Measurements from ENCODE around the gene CSPG5.

Gene CSPG5

GRCh38 chr3:47580481-47580880 lies 1.8 kb upstream of the CSPG5 start:
- H3K36me3 ChIP-seq (ENCODE audit: control insufficient read depth, insufficient read depth, low read length), result no peaks in the 10 kb centered on the region
- H3K9ac ChIP-seq (ENCODE audit: low read length), result no peak overlapping the region
- no peak overlapping the region for H3K4me3 ChIP-seq (ENCODE audit: low read length)
- H3K27me3 ChIP-seq (ENCODE audit: control insufficient read depth, insufficient read depth, low read length), result peaks cover 2% of the 10 kb centered on the region
- H3K27ac ChIP-seq (ENCODE audit: low read depth, low read length), result no peak overlapping the region
- H3K4me1 ChIP-seq (ENCODE audit: control insufficient read depth, insufficient read depth, low read length), result peaks cover 2% of the 10 kb centered on the region

- Histone ChIP-seq H3K9ac (ENCODE audit: low read length) (no peak overlapping the region), H3K27ac (ENCODE audit: low read depth, low read length) (no peak overlapping the region), H3K27me3 (ENCODE audit: control insufficient read depth, insufficient read depth, low read length) (peaks cover 2% of the 10 kb centered on the region), H3K36me3 (ENCODE audit: control insufficient read depth, insufficient read depth, low read length) (no peaks in the 10 kb centered on the region), H3K4me1 (ENCODE audit: control insufficient read depth, insufficient read depth, low read length) (peaks cover 2% of the 10 kb centered on the region), H3K4me3 (ENCODE audit: low read length) (no peak overlapping the region)
These were observed 1.2 kb upstream of the CSPG5 start for GRCh38 chr3:47579875-47580274.

GRCh38 chr3:47578119-47578632 lies 489 bp downstream of the CSPG5 start:
- Histone ChIP-seq H3K9ac (ENCODE audit: low read length) (no peak overlapping the region), H3K4me3 (ENCODE audit: low read length) (peak overlapping the region; percentile 59), H3K36me3 (ENCODE audit: control insufficient read depth, insufficient read depth, low read length) (no peaks in the 10 kb centered on the region), H3K4me1 (ENCODE audit: control insufficient read depth, insufficient read depth, low read length) (peaks cover 2% of the 10 kb centered on the region), H3K27ac (ENCODE audit: low read depth, low read length) (no peak overlapping the region), H3K27me3 (ENCODE audit: control insufficient read depth, insufficient read depth, low read length) (peaks cover 2% of the 10 kb centered on the region)

GRCh38 chr3:47577583-47578118 lies 1.0 kb downstream of the CSPG5 start:
- H3K27me3 ChIP-seq (ENCODE audit: control insufficient read depth, insufficient read depth, low read length), result peaks cover 2% of the 10 kb centered on the region
- H3K4me3 ChIP-seq (ENCODE audit: low read length), result peak overlapping the region; percentile 59
- no peak overlapping the region for H3K27ac ChIP-seq (ENCODE audit: low read depth, low read length)
- no peak overlapping the region for H3K9ac ChIP-seq (ENCODE audit: low read length)
- H3K36me3 ChIP-seq (ENCODE audit: control insufficient read depth, insufficient read depth, low read length), result no peaks in the 10 kb centered on the region
- peaks cover 2% of the 10 kb centered on the region for H3K4me1 ChIP-seq (ENCODE audit: control insufficient read depth, insufficient read depth, low read length)

GRCh38 chr3:47573190-47574172 lies 5.2 kb downstream of the CSPG5 start:
- H3K36me3 ChIP-seq (ENCODE audit: control insufficient read depth, insufficient read depth, low read length), result no peaks in the 10 kb centered on the region
- no peak overlapping the region for H3K9ac ChIP-seq (ENCODE audit: low read length)
- no peaks in the 10 kb centered on the region for H3K27me3 ChIP-seq (ENCODE audit: control insufficient read depth, insufficient read depth, low read length)
- H3K27ac ChIP-seq (ENCODE audit: low read depth, low read length), result no peak overlapping the region
- peaks cover 2% of the 10 kb centered on the region for H3K4me1 ChIP-seq (ENCODE audit: control insufficient read depth, insufficient read depth, low read length)
- H3K4me3 ChIP-seq (ENCODE audit: low read length), result no peak overlapping the region

GRCh38 chr3:47571391-47572175 lies 7.1 kb downstream of the CSPG5 start:
- H3K27ac ChIP-seq (ENCODE audit: low read depth, low read length), result no peak overlapping the region
- no peak overlapping the region for H3K9ac ChIP-seq (ENCODE audit: low read length)
- H3K36me3 ChIP-seq (ENCODE audit: control insufficient read depth, insufficient read depth, low read length), result no peaks in the 10 kb centered on the region
- H3K4me3 ChIP-seq (ENCODE audit: low read length), result no peak overlapping the region
- no peaks in the 10 kb centered on the region for H3K4me1 ChIP-seq (ENCODE audit: control insufficient read depth, insufficient read depth, low read length)
- H3K27me3 ChIP-seq (ENCODE audit: control insufficient read depth, insufficient read depth, low read length), result no peaks in the 10 kb centered on the region

GRCh38 chr3:47568901-47569300 lies 9.8 kb downstream of the CSPG5 start:
- no peaks in the 10 kb centered on the region for H3K4me1 ChIP-seq (ENCODE audit: control insufficient read depth, insufficient read depth, low read length)
- no peak overlapping the region for H3K9ac ChIP-seq (ENCODE audit: low read length)
- H3K27me3 ChIP-seq (ENCODE audit: control insufficient read depth, insufficient read depth, low read length), result no peaks in the 10 kb centered on the region
- H3K27ac ChIP-seq (ENCODE audit: low read depth, low read length), result no peak overlapping the region
- no peaks in the 10 kb centered on the region for H3K36me3 ChIP-seq (ENCODE audit: control insufficient read depth, insufficient read depth, low read length)
- H3K4me3 ChIP-seq (ENCODE audit: low read length), result no peak overlapping the region

GRCh38 chr3:47567149-47567548 lies 11.5 kb downstream of the CSPG5 start:
- no peaks in the 10 kb centered on the region for H3K4me1 ChIP-seq (ENCODE audit: control insufficient read depth, insufficient read depth, low read length)
- no peak overlapping the region for H3K4me3 ChIP-seq (ENCODE audit: low read length)
- no peak overlapping the region for H3K27ac ChIP-seq (ENCODE audit: low read depth, low read length)
- H3K36me3 ChIP-seq (ENCODE audit: control insufficient read depth, insufficient read depth, low read length), result no peaks in the 10 kb centered on the region
- H3K27me3 ChIP-seq (ENCODE audit: control insufficient read depth, insufficient read depth, low read length), result no peaks in the 10 kb centered on the region
- H3K9ac ChIP-seq (ENCODE audit: low read length), result no peak overlapping the region

- H3K36me3 ChIP-seq (ENCODE audit: control insufficient read depth, insufficient read depth, low read length), result no peaks in the 10 kb centered on the region
- no peak overlapping the region for H3K4me3 ChIP-seq (ENCODE audit: low read length)
- no peak overlapping the region for H3K9ac ChIP-seq (ENCODE audit: low read length)
- no peaks in the 10 kb centered on the region for H3K4me1 ChIP-seq (ENCODE audit: control insufficient read depth, insufficient read depth, low read length)
- H3K27me3 ChIP-seq (ENCODE audit: control insufficient read depth, insufficient read depth, low read length), result no peaks in the 10 kb centered on the region
- H3K27ac ChIP-seq (ENCODE audit: low read depth, low read length), result no peak overlapping the region
These were observed 12.0 kb downstream of the CSPG5 start for GRCh38 chr3:47566667-47567066.

- H3K27me3 ChIP-seq (ENCODE audit: control insufficient read depth, insufficient read depth, low read length), result no peaks in the 10 kb centered on the region
- H3K9ac ChIP-seq (ENCODE audit: low read length), result no peak overlapping the region
- H3K27ac ChIP-seq (ENCODE audit: low read depth, low read length), result no peak overlapping the region
- H3K36me3 ChIP-seq (ENCODE audit: control insufficient read depth, insufficient read depth, low read length), result no peaks in the 10 kb centered on the region
- H3K4me1 ChIP-seq (ENCODE audit: control insufficient read depth, insufficient read depth, low read length), result no peaks in the 10 kb centered on the region
- no peak overlapping the region for H3K4me3 ChIP-seq (ENCODE audit: low read length)
These were observed 12.7 kb downstream of the CSPG5 start for GRCh38 chr3:47565734-47566550.

GRCh38 chr3:47556351-47556750 lies 22.3 kb downstream of the CSPG5 start:
- no peaks in the 10 kb centered on the region for H3K27me3 ChIP-seq (ENCODE audit: control insufficient read depth, insufficient read depth, low read length)
- no peak overlapping the region for H3K9ac ChIP-seq (ENCODE audit: low read length)
- no peaks in the 10 kb centered on the region for H3K4me1 ChIP-seq (ENCODE audit: control insufficient read depth, insufficient read depth, low read length)
- H3K27ac ChIP-seq (ENCODE audit: low read depth, low read length), result no peak overlapping the region
- no peaks in the 10 kb centered on the region for H3K36me3 ChIP-seq (ENCODE audit: control insufficient read depth, insufficient read depth, low read length)
- no peak overlapping the region for H3K4me3 ChIP-seq (ENCODE audit: low read length)
